ENCODE data around the gene ONECUT2. TPM values are rescaled to one million over a fixed set of nuclear protein-coding genes. Genes with fewer than 3 reads are reported as not detected.

The ONECUT2 gene
- polyA plus RNA-seq, 1 of the 3 experiments (the other 2 are of a cell fraction) = 0.16 TPM

DNA sequence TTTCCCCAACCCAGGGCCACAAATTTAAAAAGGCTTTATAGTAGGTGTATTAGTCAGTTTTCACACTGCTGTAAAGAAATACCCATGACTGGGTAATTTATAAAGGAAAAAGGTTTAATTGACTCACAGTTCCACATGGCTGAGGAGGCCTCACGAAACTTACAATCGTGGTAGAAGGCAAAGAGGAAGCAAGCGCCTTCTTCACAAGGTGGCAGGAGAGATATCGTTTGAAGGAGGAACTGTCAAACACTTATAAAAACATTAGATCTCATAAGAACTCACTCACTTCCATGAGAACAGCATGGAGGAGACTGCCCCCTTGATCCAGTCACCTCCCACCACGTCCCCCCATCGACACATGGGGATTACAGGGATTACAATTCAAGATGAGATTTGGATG is 80.9 kb downstream of the ONECUT2 start:
- no peak overlapping the region for H3K9ac ChIP-seq
- no peaks in the 10 kb centered on the region for H3F3A ChIP-seq (replicated peaks; ENCODE audit: insufficient read depth)
- TF ChIP-seq, protein P1, sequence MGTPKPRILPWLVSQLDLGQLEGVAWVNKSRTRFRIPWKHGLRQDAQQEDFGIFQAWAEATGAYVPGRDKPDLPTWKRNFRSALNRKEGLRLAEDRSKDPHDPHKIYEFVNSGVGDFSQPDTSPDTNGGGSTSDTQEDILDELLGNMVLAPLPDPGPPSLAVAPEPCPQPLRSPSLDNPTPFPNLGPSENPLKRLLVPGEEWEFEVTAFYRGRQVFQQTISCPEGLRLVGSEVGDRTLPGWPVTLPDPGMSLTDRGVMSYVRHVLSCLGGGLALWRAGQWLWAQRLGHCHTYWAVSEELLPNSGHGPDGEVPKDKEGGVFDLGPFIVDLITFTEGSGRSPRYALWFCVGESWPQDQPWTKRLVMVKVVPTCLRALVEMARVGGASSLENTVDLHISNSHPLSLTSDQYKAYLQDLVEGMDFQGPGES (IDR thresholded peaks at IDR 0.05; ENCODE audit: low read depth, low read length) = no peak
- TF ChIP-seq GABPA (IDR thresholded peaks at IDR 0.05; ENCODE audit: low read depth) = no peak
- no peak for TF ChIP-seq YY1 (IDR thresholded peaks at IDR 0.05; ENCODE audit: low read depth)
- no peak for TF ChIP-seq GATA2 (CRISPR knock-in tag; IDR thresholded peaks at IDR 0.05)
- TF ChIP-seq, protein P2, sequence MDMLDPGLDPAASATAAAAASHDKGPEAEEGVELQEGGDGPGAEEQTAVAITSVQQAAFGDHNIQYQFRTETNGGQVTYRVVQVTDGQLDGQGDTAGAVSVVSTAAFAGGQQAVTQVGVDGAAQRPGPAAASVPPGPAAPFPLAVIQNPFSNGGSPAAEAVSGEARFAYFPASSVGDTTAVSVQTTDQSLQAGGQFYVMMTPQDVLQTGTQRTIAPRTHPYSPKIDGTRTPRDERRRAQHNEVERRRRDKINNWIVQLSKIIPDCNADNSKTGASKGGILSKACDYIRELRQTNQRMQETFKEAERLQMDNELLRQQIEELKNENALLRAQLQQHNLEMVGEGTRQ (IDR thresholded peaks at IDR 0.05; ENCODE audit: borderline replicate concordance, low read depth, low read length) = no peak
- TF ChIP-seq NRF1 (IDR thresholded peaks at IDR 0.05; ENCODE audit: low read depth, low read length) = no peak
- no peak for TF ChIP-seq EP300 (IDR thresholded peaks at IDR 0.05; ENCODE audit: borderline replicate concordance in 1 of 2, low read depth in 1 of 2, low read length in 1 of 2)
- no peak for TF ChIP-seq TEAD4 (IDR thresholded peaks at IDR 0.05; ENCODE audit: borderline replicate concordance, insufficient read depth)
- TF ChIP-seq ELF1 (IDR thresholded peaks at IDR 0.05) = no peak
- TF ChIP-seq JUND (IDR thresholded peaks at IDR 0.05) = no peak
- H3K9me3 ChIP-seq = no peaks in the 10 kb centered on the region
- no peaks in the 10 kb centered on the region for H3K9me2 ChIP-seq
- no peaks in the 10 kb centered on the region for H3K36me3 ChIP-seq (replicated peaks in 1 of 2; ENCODE audit: control insufficient read depth in 1 of 2, insufficient read depth in 2 of 2, low read length in 1 of 2)
- 27% methylated on average over 6 of the region's 6 CpGs for WGBS (ENCODE audit: low lambda C conversion rate)
- no peak for DNase-seq
- no peaks in the 10 kb centered on the region for H4K20me1 ChIP-seq (ENCODE audit: insufficient read depth)
- POLR2A ChIA-PET = no interaction called here
- CTCF ChIA-PET = no interaction called here
- H3K27ac ChIP-seq (ENCODE audit: low read depth in 2 of 2, low read length in 1 of 2) = no peak overlapping the region
- H3K79me2 ChIP-seq (ENCODE audit: insufficient read depth) = no peaks in the 10 kb centered on the region
- no peak overlapping the region for H3K4me2 ChIP-seq
- H2AFZ ChIP-seq (ENCODE audit: low read depth) = no peak overlapping the region
- H3K4me1 ChIP-seq (ENCODE audit: control insufficient read depth in 1 of 2, insufficient read depth in 2 of 2, low read depth in 1 of 2, low read length in 1 of 2) = no peaks in the 10 kb centered on the region
- no peaks in the 10 kb centered on the region for H3K27me3 ChIP-seq (ENCODE audit: insufficient read depth)
- no peak overlapping the region for H3K4me3 ChIP-seq (ENCODE audit: low read depth in 2 of 2, low read length in 1 of 2)

DNA sequence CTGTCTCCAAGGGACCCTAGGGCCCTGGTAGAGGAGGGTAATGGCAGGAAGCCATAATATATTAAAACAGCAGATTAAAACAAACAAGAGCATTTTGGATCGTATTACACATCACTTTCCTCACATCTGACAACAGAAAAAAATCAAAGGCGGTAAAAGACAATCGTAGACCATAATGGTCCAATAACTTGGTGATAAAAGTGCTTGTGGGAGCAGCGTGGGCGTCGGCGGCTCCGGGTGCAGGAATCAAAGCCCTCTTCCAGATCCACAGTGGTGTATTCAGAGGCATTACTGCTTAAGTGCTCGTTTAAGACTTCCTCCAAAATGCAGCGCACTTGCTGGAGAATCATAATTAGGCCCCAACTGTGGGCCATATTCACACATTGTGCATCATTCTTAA is 83.4 kb downstream of the ONECUT2 start:
- Histone ChIP-seq H3K27ac (ENCODE audit: low read depth in 2 of 2, low read length in 1 of 2) (no peak overlapping the region), H3K4me1 (ENCODE audit: control insufficient read depth in 1 of 2, insufficient read depth in 2 of 2, low read depth in 1 of 2, low read length in 1 of 2) (no peaks in the 10 kb centered on the region), H3F3A (replicated peaks; ENCODE audit: insufficient read depth) (no peaks in the 10 kb centered on the region), H4K20me1 (ENCODE audit: insufficient read depth) (no peaks in the 10 kb centered on the region), H3K9me3 (no peaks in the 10 kb centered on the region), H2AFZ (ENCODE audit: low read depth) (no peak overlapping the region), H3K36me3 (replicated peaks in 1 of 2; ENCODE audit: control insufficient read depth in 1 of 2, insufficient read depth in 2 of 2, low read length in 1 of 2) (no peaks in the 10 kb centered on the region), H3K4me3 (ENCODE audit: low read depth in 2 of 2, low read length in 1 of 2) (no peak overlapping the region), H3K9me2 (no peaks in the 10 kb centered on the region), H3K9ac (no peak overlapping the region), H3K4me2 (no peak overlapping the region), H3K79me2 (ENCODE audit: insufficient read depth) (no peaks in the 10 kb centered on the region), H3K27me3 (ENCODE audit: insufficient read depth) (no peaks in the 10 kb centered on the region)
- no peak for TF ChIP-seq EZH2phosphoT487 (IDR thresholded peaks at IDR 0.05; ENCODE audit: borderline replicate concordance, low read depth)
- TF ChIP-seq JUND (IDR thresholded peaks at IDR 0.05) = no peak
- no peak for TF ChIP-seq FOXM1 (IDR thresholded peaks at IDR 0.05; ENCODE audit: low read depth)
- DNase-seq = no peak
- ChIA-PET CTCF (no interaction called here), POLR2A (no interaction called here)
- WGBS (ENCODE audit: low lambda C conversion rate) = 60% methylated on average over 10 of the region's 10 CpGs

All from SK-N-SH (cell line).